HG03342 (cell line): ENCODE results near the gene DMWD.
"Not testable (repeated sequence)": the region's sequence is repeated elsewhere in the genome, so short reads cannot be mapped to it uniquely, and the experiment has no call there.

Experiments
- ATAC-seq: cut with Tn5 transposase; IDR thresholded peaks from one replicate; pipeline ENCODE4 v1.9.1; 2021; ENCODE audit warnings: mild to moderate bottlenecking, moderate library complexity; ENCODE audit not compliant: unreplicated experiment

Gene DMWD

GRCh38 chr19:45751483-45751882 lies 41.2 kb downstream of the DMWD start:
- not testable (repeated sequence) for ATAC-seq

GRCh38 chr19:45747513-45747912 lies 45.1 kb downstream of the DMWD start:
- ATAC-seq = no peak

DNA sequence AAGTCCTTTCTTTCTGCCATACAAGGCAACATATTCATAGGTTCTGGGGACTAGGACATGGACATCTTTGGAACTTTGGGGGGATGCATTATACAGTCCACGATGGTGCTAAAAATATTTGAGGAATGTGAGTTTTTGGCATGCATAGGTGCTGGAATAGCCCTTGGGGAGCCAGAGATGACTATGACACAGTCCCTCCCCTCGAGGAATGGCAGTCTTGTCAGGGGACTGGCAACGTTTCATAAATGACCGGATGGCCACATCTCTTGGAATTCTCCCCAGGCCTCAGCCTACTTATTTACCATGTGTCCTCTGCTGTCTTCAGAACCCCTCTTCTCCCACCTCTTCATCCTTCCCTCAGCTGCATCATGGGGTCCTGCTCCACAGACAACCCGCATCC lies 45.8 kb downstream of the DMWD start:
- no peak for ATAC-seq

DNA sequence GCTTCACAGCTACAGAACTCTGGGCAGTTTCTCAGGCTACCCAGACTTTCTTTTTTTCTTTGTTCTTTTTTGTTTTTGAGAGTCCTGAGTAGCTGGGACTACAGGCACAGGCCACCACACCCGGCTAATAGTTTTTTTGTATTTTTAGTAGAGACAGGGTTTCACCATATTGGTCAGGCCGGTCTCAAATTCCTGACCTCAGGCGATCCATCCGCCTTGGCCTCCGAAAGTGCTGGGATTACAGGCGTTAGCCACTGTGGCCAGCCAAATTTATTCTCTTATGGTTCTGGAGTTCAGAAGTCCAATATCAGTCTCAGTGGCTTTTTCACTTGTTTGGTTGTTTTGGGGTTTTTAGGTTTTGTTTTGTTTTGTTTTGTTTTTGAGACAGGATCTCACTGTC lies 47.0 kb downstream of the DMWD start:
- ATAC-seq = no peak

DNA sequence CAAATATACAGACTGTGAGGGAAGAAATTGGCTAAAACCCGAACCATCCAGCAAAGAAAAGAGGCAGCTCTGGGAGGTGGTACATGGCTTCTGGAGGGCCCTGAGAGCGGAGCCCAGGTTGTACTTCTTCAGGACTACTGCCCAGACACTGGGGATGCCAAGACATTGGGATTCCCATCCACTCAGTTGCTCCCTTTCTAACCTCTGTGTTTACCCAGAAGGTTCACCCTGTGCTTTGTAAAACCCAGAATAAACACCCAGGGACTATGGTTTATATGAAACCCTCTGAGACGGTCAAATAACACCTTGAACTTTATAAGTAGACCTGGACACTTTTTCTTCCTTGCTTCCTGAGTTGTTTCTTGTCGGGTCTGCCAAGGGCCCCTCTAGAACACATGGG lies 49.7 kb downstream of the DMWD start:
- no peak for ATAC-seq

- no peak for ATAC-seq
Measured at GRCh38 chr19:45739498-45740439, 52.9 kb downstream of the DMWD start.

DNA sequence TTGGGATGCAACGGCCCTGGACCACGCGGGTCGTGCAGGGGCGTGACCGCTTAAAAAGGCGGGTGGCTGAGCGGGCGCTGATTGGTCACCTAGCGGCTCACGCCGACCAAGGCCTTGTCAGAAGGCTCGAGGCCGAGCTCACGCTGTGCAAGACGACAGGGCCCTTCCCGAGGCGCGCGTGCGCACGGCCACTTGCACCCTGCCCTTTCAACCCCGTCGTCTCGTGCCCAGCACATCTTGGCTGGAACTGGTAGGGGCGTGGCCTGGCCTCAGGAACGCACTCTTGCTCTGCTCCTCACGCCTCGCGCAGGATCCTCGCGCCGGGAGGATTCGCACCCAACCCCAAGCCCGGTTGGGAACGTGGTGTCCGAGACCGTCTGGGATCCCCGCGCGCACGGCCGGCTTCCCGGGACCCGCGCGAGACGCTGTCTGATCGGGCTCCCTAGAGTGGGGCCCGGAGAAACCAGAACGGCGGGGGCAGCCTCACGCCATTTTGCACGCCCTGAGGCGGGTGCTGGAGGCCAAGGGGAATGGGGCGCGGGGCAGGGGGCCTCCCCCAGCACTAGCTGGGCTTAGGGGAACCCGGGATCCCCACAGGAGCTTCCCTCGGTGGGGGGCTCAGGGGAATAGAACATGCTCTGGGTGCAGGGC lies 59.4 kb downstream of the DMWD start, which contains the start of gene MEIOSIN:
MEIOSIN (plus strand) TSS at position 280 of the 651 bp plus-strand sequence. CDS start 1,938 bp downstream, outside the sequence.
- no peak for ATAC-seq
